ENCODE results near the gene ZNF689.

- TF ChIP-seq EZH2 (optimal IDR thresholded peaks at IDR 0.05; ENCODE audit: low read depth, low read length) (no peak), EZH2phosphoT487 (IDR thresholded peaks at IDR 0.05; ENCODE audit: low read length) (no peak), CTCF (IDR thresholded peaks at IDR 0.05; ENCODE audit: low read length) (no peak)
These were observed 54.7 kb downstream of the ZNF689 start for GRCh38 chr16:30555315-30556124.
